Measurements from ENCODE around the gene FIS1.
"Not testable (repeated sequence)": the region's sequence is repeated elsewhere in the genome, so short reads cannot be mapped to it uniquely, and the experiment has no call there.

The FIS1 gene

GRCh38 chr7:101202603-101202918 is 42.3 kb downstream of the FIS1 start:
- no peak for TF ChIP-seq CTCF (IDR thresholded peaks at IDR 0.05; ENCODE audit: poor library complexity, severe bottlenecking)
- ATAC-seq (ENCODE audit: low read depth): no peak
- Histone ChIP-seq H3K4me1 (ENCODE audit: insufficient read depth, poor library complexity, severe bottlenecking) (no peaks in the 10 kb centered on the region), H3K9me3 (ENCODE audit: severe bottlenecking) (no peaks in the 10 kb centered on the region), H3K36me3 (ENCODE audit: low read depth) (no peaks in the 10 kb centered on the region), H3K4me3 (ENCODE audit: severe bottlenecking) (no peak overlapping the region), H3K27ac (ENCODE audit: poor library complexity, severe bottlenecking) (no peak overlapping the region), H3K27me3 (ENCODE audit: insufficient read depth, poor library complexity, severe bottlenecking) (peaks cover 14% of the 10 kb centered on the region)
- no peak for DNase-seq (ENCODE audit: low spot score)

GRCh38 chr7:101201695-101202602 is 42.9 kb downstream of the FIS1 start:
- ATAC-seq (ENCODE audit: low read depth): no peak
- no peaks in the 10 kb centered on the region for H3K36me3 ChIP-seq (ENCODE audit: low read depth)
- no peak for DNase-seq (ENCODE audit: low spot score)
- H3K4me1 ChIP-seq (ENCODE audit: insufficient read depth, poor library complexity, severe bottlenecking): no peaks in the 10 kb centered on the region
- no peaks in the 10 kb centered on the region for H3K9me3 ChIP-seq (ENCODE audit: severe bottlenecking)
- peaks cover 14% of the 10 kb centered on the region for H3K27me3 ChIP-seq (ENCODE audit: insufficient read depth, poor library complexity, severe bottlenecking)
- H3K27ac ChIP-seq (ENCODE audit: poor library complexity, severe bottlenecking): no peak overlapping the region
- no peak for TF ChIP-seq CTCF (IDR thresholded peaks at IDR 0.05; ENCODE audit: poor library complexity, severe bottlenecking)
- no peak overlapping the region for H3K4me3 ChIP-seq (ENCODE audit: severe bottlenecking)

GRCh38 chr7:101200862-101201599 is 43.9 kb downstream of the FIS1 start, which contains the start of gene MOGAT3:
MOGAT3 (minus strand) TSS chr7:101201036; CDS start chr7:101200854, 182 bp downstream.
- no peak for TF ChIP-seq CTCF (IDR thresholded peaks at IDR 0.05; ENCODE audit: poor library complexity, severe bottlenecking)
- no peak for DNase-seq (ENCODE audit: low spot score)
- H3K4me1 ChIP-seq (ENCODE audit: insufficient read depth, poor library complexity, severe bottlenecking): no peaks in the 10 kb centered on the region
- H3K36me3 ChIP-seq (ENCODE audit: low read depth): no peaks in the 10 kb centered on the region
- H3K27ac ChIP-seq (ENCODE audit: poor library complexity, severe bottlenecking): no peak within 1 kb of the TSS
- no peaks in the 10 kb centered on the region for H3K9me3 ChIP-seq (ENCODE audit: severe bottlenecking)
- ATAC-seq (ENCODE audit: low read depth): no peak
- H3K4me3 ChIP-seq (ENCODE audit: severe bottlenecking): no peak within 1 kb of the TSS
- peaks cover 14% of the 10 kb centered on the region for H3K27me3 ChIP-seq (ENCODE audit: insufficient read depth, poor library complexity, severe bottlenecking)

GRCh38 chr7:101200504-101200861 is 44.4 kb downstream of the FIS1 start:
- Histone ChIP-seq H3K4me1 (ENCODE audit: insufficient read depth, poor library complexity, severe bottlenecking) (no peaks in the 10 kb centered on the region), H3K36me3 (ENCODE audit: low read depth) (no peaks in the 10 kb centered on the region), H3K27me3 (ENCODE audit: insufficient read depth, poor library complexity, severe bottlenecking) (peaks cover 14% of the 10 kb centered on the region), H3K4me3 (ENCODE audit: severe bottlenecking) (no peak overlapping the region), H3K27ac (ENCODE audit: poor library complexity, severe bottlenecking) (no peak overlapping the region), H3K9me3 (ENCODE audit: severe bottlenecking) (no peaks in the 10 kb centered on the region)
- TF ChIP-seq CTCF (IDR thresholded peaks at IDR 0.05; ENCODE audit: poor library complexity, severe bottlenecking): no peak
- DNase-seq (ENCODE audit: low spot score) (no peak), ATAC-seq (ENCODE audit: low read depth) (no peak)

- ATAC-seq (ENCODE audit: low read depth); H3K4me1 ChIP-seq (ENCODE audit: insufficient read depth, poor library complexity, severe bottlenecking); H3K9me3 ChIP-seq (ENCODE audit: severe bottlenecking); H3K4me3 ChIP-seq (ENCODE audit: severe bottlenecking); H3K36me3 ChIP-seq (ENCODE audit: low read depth); H3K27ac ChIP-seq (ENCODE audit: poor library complexity, severe bottlenecking); DNase-seq (ENCODE audit: low spot score): not testable (repeated sequence)
- H3K27me3 ChIP-seq (ENCODE audit: insufficient read depth, poor library complexity, severe bottlenecking): peaks cover 14% of the 10 kb centered on the region
Observed at GRCh38 chr7:101199522-101199921, 45.4 kb downstream of the FIS1 start.
